ENCODE results near the gene ADAMTS14. TPM values are rescaled to one million over a fixed set of nuclear protein-coding genes. Genes with fewer than 3 reads are reported as not detected.

The ADAMTS14 gene
- total RNA-seq, 1 experiment from 2014 or later, result 0.91 TPM

DNA sequence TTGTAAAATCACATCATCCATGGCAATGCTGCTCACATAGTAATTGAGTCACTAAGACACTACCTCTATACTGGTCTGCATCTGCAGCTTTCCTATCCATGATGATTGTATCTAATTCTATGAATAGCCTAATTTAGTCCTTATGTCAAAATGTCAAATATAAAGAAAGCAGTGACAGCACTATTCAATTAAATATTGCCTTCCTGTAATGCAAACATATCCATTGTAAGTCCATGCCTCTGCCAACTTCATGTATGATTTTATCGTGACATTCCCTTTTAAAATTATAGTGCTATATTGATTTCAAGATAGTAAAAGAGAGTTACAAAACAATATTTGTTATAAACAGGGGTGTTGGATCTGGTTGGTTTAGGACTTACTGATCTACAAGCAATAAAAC is 138.7 kb downstream of the ADAMTS14 start:
- ChIA-PET CTCF (no interaction called here), POLR2A (ENCODE audit: unreplicated experiment) (interaction anchor here (0.6 kb wide), 1 partner anchor 258 kb away, joined by 3 read pairs; no protein-coding TSS in a partner anchor)
- no peaks in the 10 kb centered on the region for H3K36me3 ChIP-seq (ENCODE audit: low read depth, low read length)
- no peak overlapping the region for H3K9ac ChIP-seq (ENCODE audit: low read length)
- no peak for DNase-seq
- H3K4me1 ChIP-seq (ENCODE audit: insufficient read depth, low read length), result peaks cover 43% of the 10 kb centered on the region
- no peaks in the 10 kb centered on the region for H3K9me2 ChIP-seq (replicated peaks; ENCODE audit: low read length)
- H3K27me3 ChIP-seq (ENCODE audit: low read length), result no peaks in the 10 kb centered on the region
- no peak overlapping the region for H3K4me3 ChIP-seq (ENCODE audit: low read length)
- H3K4me2 ChIP-seq (ENCODE audit: low read length), result no peak overlapping the region
- intact Hi-C loops (cut with micrococcal nuclease), result no loop called here
- H4K20me1 ChIP-seq (ENCODE audit: low read length), result no peaks in the 10 kb centered on the region
- H2AFZ ChIP-seq (ENCODE audit: low read length), result no peak overlapping the region
- ATAC-seq, result no peak
- H3F3A ChIP-seq (ENCODE audit: low read length, unreplicated experiment), result peaks cover 4% of the 10 kb centered on the region
- H3K79me2 ChIP-seq (ENCODE audit: low read length), result no peaks in the 10 kb centered on the region
- TF ChIP-seq EZH2 (IDR thresholded peaks at IDR 0.05; ENCODE audit: low read length, unreplicated experiment) (no peak), EZH2phosphoT487 (IDR thresholded peaks at IDR 0.05; ENCODE audit: borderline replicate concordance, low read length) (no peak)
- TF ChIP-seq, protein P1, sequence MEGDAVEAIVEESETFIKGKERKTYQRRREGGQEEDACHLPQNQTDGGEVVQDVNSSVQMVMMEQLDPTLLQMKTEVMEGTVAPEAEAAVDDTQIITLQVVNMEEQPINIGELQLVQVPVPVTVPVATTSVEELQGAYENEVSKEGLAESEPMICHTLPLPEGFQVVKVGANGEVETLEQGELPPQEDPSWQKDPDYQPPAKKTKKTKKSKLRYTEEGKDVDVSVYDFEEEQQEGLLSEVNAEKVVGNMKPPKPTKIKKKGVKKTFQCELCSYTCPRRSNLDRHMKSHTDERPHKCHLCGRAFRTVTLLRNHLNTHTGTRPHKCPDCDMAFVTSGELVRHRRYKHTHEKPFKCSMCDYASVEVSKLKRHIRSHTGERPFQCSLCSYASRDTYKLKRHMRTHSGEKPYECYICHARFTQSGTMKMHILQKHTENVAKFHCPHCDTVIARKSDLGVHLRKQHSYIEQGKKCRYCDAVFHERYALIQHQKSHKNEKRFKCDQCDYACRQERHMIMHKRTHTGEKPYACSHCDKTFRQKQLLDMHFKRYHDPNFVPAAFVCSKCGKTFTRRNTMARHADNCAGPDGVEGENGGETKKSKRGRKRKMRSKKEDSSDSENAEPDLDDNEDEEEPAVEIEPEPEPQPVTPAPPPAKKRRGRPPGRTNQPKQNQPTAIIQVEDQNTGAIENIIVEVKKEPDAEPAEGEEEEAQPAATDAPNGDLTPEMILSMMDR (conservative IDR thresholded peaks at IDR 0.05; ENCODE audit: low read depth, low read length), result no peak
- BruUV-seq (replicated peaks), result no TSS peak
- no peak overlapping the region for H3K27ac ChIP-seq (ENCODE audit: low read length)
- no peaks in the 10 kb centered on the region for H3K9me3 ChIP-seq (ENCODE audit: low read length)

DNA sequence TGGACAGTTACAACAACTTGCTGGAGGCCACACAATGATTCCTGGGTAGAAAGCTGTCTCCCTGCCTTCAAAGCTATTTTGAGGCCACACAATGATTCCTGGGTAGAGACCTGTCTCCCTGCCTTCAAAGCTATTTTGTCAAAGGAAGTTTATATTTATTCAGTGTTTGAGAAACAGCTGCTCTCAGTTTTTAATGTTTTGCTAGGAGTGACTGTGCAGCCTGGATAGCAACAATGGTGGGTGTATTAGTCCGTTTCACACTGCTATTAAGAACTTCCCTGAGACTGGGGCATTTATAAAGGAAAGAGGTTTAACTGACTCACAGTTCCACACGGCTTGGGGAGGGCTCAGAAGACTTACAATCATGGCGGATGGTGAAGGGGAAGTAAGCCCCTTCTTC is 139.6 kb downstream of the ADAMTS14 start:
- H3K9me3 ChIP-seq (ENCODE audit: low read length), result no peaks in the 10 kb centered on the region
- H3K36me3 ChIP-seq (ENCODE audit: low read depth, low read length), result no peaks in the 10 kb centered on the region
- H2AFZ ChIP-seq (ENCODE audit: low read length), result no peak overlapping the region
- ATAC-seq (no peak), DNase-seq (no peak)
- no peak overlapping the region for H3K9ac ChIP-seq (ENCODE audit: low read length)
- H3F3A ChIP-seq (ENCODE audit: low read length, unreplicated experiment), result peaks cover 4% of the 10 kb centered on the region
- peaks cover 4% of the 10 kb centered on the region for H3K79me2 ChIP-seq (ENCODE audit: low read length)
- CTCF ChIA-PET, result no interaction called here
- TF ChIP-seq EZH2 (IDR thresholded peaks at IDR 0.05; ENCODE audit: low read length, unreplicated experiment) (no peak), EZH2phosphoT487 (IDR thresholded peaks at IDR 0.05; ENCODE audit: borderline replicate concordance, low read length) (no peak)
- TF ChIP-seq, protein P1 (conservative IDR thresholded peaks at IDR 0.05; ENCODE audit: low read depth, low read length), result no peak
- BruUV-seq (replicated peaks), result no TSS peak
- no peak overlapping the region for H3K4me2 ChIP-seq (ENCODE audit: low read length)
- no peaks in the 10 kb centered on the region for H4K20me1 ChIP-seq (ENCODE audit: low read length)
- H3K27me3 ChIP-seq (ENCODE audit: low read length), result no peaks in the 10 kb centered on the region
- H3K4me1 ChIP-seq (ENCODE audit: insufficient read depth, low read length), result peaks cover 38% of the 10 kb centered on the region
- no peak overlapping the region for H3K27ac ChIP-seq (ENCODE audit: low read length)
- H3K4me3 ChIP-seq (ENCODE audit: low read length), result no peak overlapping the region
- intact Hi-C loops (cut with micrococcal nuclease), result no loop called here
- H3K9me2 ChIP-seq (replicated peaks; ENCODE audit: low read length), result no peaks in the 10 kb centered on the region
- POLR2A ChIA-PET (ENCODE audit: unreplicated experiment), result no interaction called here

Other genes starting within 250 kb of the ADAMTS14 start
- gene NODAL, start 230.8 kb upstream of the ADAMTS14 start, total RNA-seq (2014; rRNA removed), result not detected in 2 replicates
- gene PALD1, start 193.7 kb upstream of the ADAMTS14 start, total RNA-seq (2014; rRNA removed), result 0.46 and 0.80 TPM in 2 replicates
- gene PRF1, start 69.8 kb upstream of the ADAMTS14 start, total RNA-seq (2014; rRNA removed), result not detected in 2 replicates
- not detected in 2 replicates for gene TBATA, start 112.9 kb downstream of the ADAMTS14 start, total RNA-seq (2014; rRNA removed)
- gene SGPL1, start 143.4 kb downstream of the ADAMTS14 start, total RNA-seq (2014; rRNA removed), result 77.6 and 101 TPM in 2 replicates
- 277 and 283 TPM in 2 replicates for gene PCBD1, start 216.1 kb downstream of the ADAMTS14 start, total RNA-seq (2014; rRNA removed)

Data from PC-3 (cell line).